K562 (cell line): Measurements from ENCODE around the gene GALNT15. TPM values are rescaled to one million over a fixed set of nuclear protein-coding genes. Genes with fewer than 3 reads are reported as not detected.

Experiments
- CREM ChIP-seq: IDR thresholded peaks from 2 replicates; pipeline ENCODE4 v1.6.1; 2014; ENCODE audit warnings: antibody characterized with exemption, low read depth
- FOXM1 ChIP-seq, 2 experiments: fragments of 450-650 bp in 1 of 2; sonication (generic) in 1 of 2; formaldehyde crosslinking in 1 of 2; IDR thresholded peaks; 2 replicates each; pipeline versions ENCODE4 v1.6.1 to v1.9.0; 2017 to 2022; ENCODE audit warnings: low read depth in 2 of 2, mild to moderate bottlenecking in 2 of 2, missing genetic modification reagents in 1 of 2, moderate library complexity in 1 of 2
- FOXP1 ChIP-seq: sonication (generic); formaldehyde crosslinking; IDR thresholded peaks from 2 replicates; pipeline ENCODE4 v1.8.0; 2022; ENCODE audit warnings: mild to moderate bottlenecking, missing genetic modification reagents
- HMGN3 ChIP-seq: IDR thresholded peaks from 2 replicates; pipeline ENCODE4 v1.6.1; 2011; ENCODE audit warnings: borderline replicate concordance, low read depth, mild to moderate bottlenecking, mixed read lengths, low read length; ENCODE audit not compliant: insufficient read length; ENCODE audit errors: extremely low read depth
- NBN ChIP-seq: fragments of 450-650 bp; IDR thresholded peaks from 2 replicates; pipeline ENCODE4 v1.6.1; 2016; ENCODE audit warnings: low read depth, mild to moderate bottlenecking
- PKNOX1 ChIP-seq: fragments of 450-650 bp; IDR thresholded peaks from 2 replicates; pipeline ENCODE4 v1.6.1; 2016
- REST ChIP-seq, 2 experiments: fragments of 450-650 bp; formaldehyde crosslinking in 1 of 2; IDR thresholded peaks; 2 replicates each; pipeline versions ENCODE4 v1.4.0 to v1.6.1; 2014 to 2020; ENCODE audit warnings: mild to moderate bottlenecking in 2 of 2, borderline replicate concordance in 1 of 2, low read depth in 1 of 2
- RNF2 ChIP-seq: sonication (generic); IDR thresholded peaks from 2 replicates; pipeline ENCODE4 v1.6.1; 2016
- SMC3 ChIP-seq: conservative IDR thresholded peaks from 2 replicates; pipeline ENCODE4 v1.6.1; 2011; ENCODE audit warnings: low read depth, low read length, improper control_type of control experiment; ENCODE audit not compliant: insufficient read depth
- STAG1 ChIP-seq: sonication (generic); formaldehyde crosslinking; IDR thresholded peaks from 2 replicates; pipeline ENCODE4 v1.5.0; 2020; ENCODE audit warnings: missing genetic modification reagents, borderline replicate concordance
- polyA plus RNA-seq, 8 experiments: library from polyadenylated mRNA; depleted of rRNA in 4 of 8; stranded (reverse) in 5 of 8; unstranded in 3 of 8; fragments of >200 nt; fragmentation: Nextera tagmentation in 2 of 8; fragmentation: Illumina TruSeq in 1 of 8; extraction: Ambion mirVana in 2 of 8; extraction: Trizol in 1 of 8; gene quantifications; 2 replicates each; pipeline versions ENCODE4 v1.2.1 to v1.2.3, GENCODE V29; 2011 to 2014; ENCODE audit warnings: inconsistent platforms in 1 of 8, missing spikeins in 1 of 8
- total RNA-seq, 7 experiments: library from RNA; depleted of rRNA in 6 of 7; stranded (reverse); fragments of >200 nt in 6 of 7; fragmentation: Illumina TruSeq in 2 of 7; extraction: Trizol in 2 of 7; gene quantifications; 2 replicates each; pipeline versions ENCODE4 v1.2.1 to v1.2.3, GENCODE V29; 2011 to 2021; ENCODE audit warnings: low replicate concordance in 1 of 7

Gene GALNT15
- total and polyA plus RNA-seq, 9 of the 15 experiments (the other 6 are each of a cell fraction or from before 2014, with no cell fraction given): not detected

- peak; percentile 23; the same call in 1 of the 2 replicates for TF ChIP-seq NBN
- TF ChIP-seq STAG1: peak; percentile 84; the same call in 1 of the 2 replicates
- no peak for TF ChIP-seq HMGN3
- peak; percentile 90 for TF ChIP-seq SMC3
- TF ChIP-seq FOXM1 (IDR thresholded peaks at IDR 0.05; ENCODE audit: low read depth): no peak
- TF ChIP-seq FOXM1 (CRISPR knock-in tag; IDR thresholded peaks at IDR 0.05; ENCODE audit: low read depth): 0 out of 2 replicates have a peak, but pooled peaks have one; percentile 48
- peak; percentile 17; the same call in 1 of the 2 replicates for TF ChIP-seq RNF2
- peak; percentile 67 for TF ChIP-seq PKNOX1
- TF ChIP-seq REST (IDR thresholded peaks at IDR 0.05; ENCODE audit: borderline replicate concordance): peak; percentile 78; the same call in 1 of the 2 replicates
- TF ChIP-seq REST (CRISPR knock-in tag; IDR thresholded peaks at IDR 0.05; ENCODE audit: low read depth): no peak
- TF ChIP-seq FOXP1 (CRISPR knock-in tag): 0 out of 2 replicates have a peak, but pooled peaks have one; percentile 34
- peak; percentile 55; the same call in 1 of the 2 replicates for TF ChIP-seq CREM
These were observed 73.0 kb downstream of the GALNT15 start (continued) for GRCh38 chr3:16247282-16248061.
